WTC11 (cell line): ENCODE measurements around the gene CAPN12. TPM values are rescaled to one million over a fixed set of nuclear protein-coding genes. Genes with fewer than 3 reads are reported as not detected.

ENCODE experiments used
- ATAC-seq: fragments of 200-7000 bp; cut with Tn5 transposase; 2 replicates; pipeline ENCODE4 v1.10.0; 2021; ENCODE audit warnings: mild to moderate bottlenecking, moderate library complexity
- CTCF ChIA-PET: fragments of 300-600 bp; sonication (Branson Sonifier 250); formaldehyde crosslinking; loops from one replicate; lab custom pipeline; 2021; ENCODE audit warnings: antibody characterized with exemption; lab: Charles Lee
- POLR2A ChIA-PET: fragments of 350-600 bp; sonication (Branson Sonifier 250); formaldehyde crosslinking; loops from one replicate; lab custom pipeline; 2021; ENCODE audit warnings: antibody characterized with exemption; lab: Charles Lee
- DNase-seq: peaks from one replicate; pipeline ENCODE4 v3.0.0; 2021; ENCODE audit warnings: low spot score
- H3K27ac Mint-ChIP-seq: 2 replicates; pipeline ENCODE4 v1.8.0; 2021; ENCODE audit warnings: mixed read lengths
- H3K27me3 Mint-ChIP-seq: 2 replicates; pipeline ENCODE4 v1.8.0; 2021; ENCODE audit warnings: low read depth, mild to moderate bottlenecking, moderate library complexity, mixed read lengths
- H3K36me3 Mint-ChIP-seq: 2 replicates; pipeline ENCODE4 v1.8.0; 2021; ENCODE audit warnings: mixed read lengths
- H3K4me1 Mint-ChIP-seq: 2 replicates; pipeline ENCODE4 v1.8.0; 2022; ENCODE audit warnings: mixed read lengths
- H3K4me3 Mint-ChIP-seq: 2 replicates; pipeline ENCODE4 v1.8.0; 2021; ENCODE audit warnings: mild to moderate bottlenecking, moderate library complexity, mixed read lengths
- H3K9me3 Mint-ChIP-seq: 2 replicates; pipeline ENCODE4 v1.8.0; 2021; ENCODE audit warnings: mixed read lengths
- E2F1 ChIP-seq: sonication (generic); formaldehyde crosslinking; IDR thresholded peaks from 2 replicates; pipeline ENCODE4 v1.8.0; 2022; ENCODE audit warnings: mild to moderate bottlenecking, missing genetic modification reagents
- ELF4 ChIP-seq: sonication (generic); formaldehyde crosslinking; IDR thresholded peaks from 2 replicates; pipeline ENCODE4 v1.8.1; 2022; ENCODE audit warnings: low read depth, mild to moderate bottlenecking, moderate library complexity, missing genetic modification reagents
- FOXJ3 ChIP-seq: sonication (generic); formaldehyde crosslinking; IDR thresholded peaks from 2 replicates; pipeline ENCODE4 v1.9.0; 2021; ENCODE audit warnings: missing genetic modification reagents, mild to moderate bottlenecking, borderline replicate concordance
- IRF1 ChIP-seq: sonication (generic); formaldehyde crosslinking; IDR thresholded peaks from 2 replicates; pipeline ENCODE4 v1.8.0; 2023; ENCODE audit warnings: missing genetic modification reagents
- JUN ChIP-seq: sonication (generic); formaldehyde crosslinking; IDR thresholded peaks from 2 replicates; pipeline ENCODE4 v1.8.0; 2023; ENCODE audit warnings: mild to moderate bottlenecking, missing genetic modification reagents
- NR3C1 ChIP-seq: sonication (generic); formaldehyde crosslinking; conservative IDR thresholded peaks from 2 replicates; pipeline ENCODE4 v1.8.1; 2023; ENCODE audit warnings: low read depth, mild to moderate bottlenecking, missing genetic modification reagents
- PRDM15 ChIP-seq: sonication (generic); formaldehyde crosslinking; IDR thresholded peaks from 2 replicates; pipeline ENCODE4 v1.8.0; 2022; ENCODE audit warnings: missing genetic modification reagents
- RELA ChIP-seq: sonication (generic); formaldehyde crosslinking; IDR thresholded peaks from 2 replicates; pipeline ENCODE4 v1.8.1; 2022; ENCODE audit warnings: missing genetic modification reagents, mild to moderate bottlenecking, borderline replicate concordance
- SP1 ChIP-seq: sonication (generic); formaldehyde crosslinking; conservative IDR thresholded peaks from 2 replicates; pipeline ENCODE4 v1.8.1; 2022; ENCODE audit warnings: missing genetic modification reagents
- TEAD1 ChIP-seq: sonication (generic); formaldehyde crosslinking; IDR thresholded peaks from 2 replicates; pipeline ENCODE4 v1.8.0; 2022; ENCODE audit warnings: mild to moderate bottlenecking, missing genetic modification reagents
- USF1 ChIP-seq: sonication (generic); formaldehyde crosslinking; IDR thresholded peaks from 2 replicates; pipeline ENCODE4 v1.8.0; 2022; ENCODE audit warnings: mild to moderate bottlenecking, missing genetic modification reagents
- ZNF121 ChIP-seq: sonication (generic); formaldehyde crosslinking; IDR thresholded peaks from 2 replicates; pipeline ENCODE4 v1.8.0; 2023; ENCODE audit warnings: missing genetic modification reagents
- ZNF671 ChIP-seq: fragments of 250-450 bp; sonication (Bioruptor Pico); IDR thresholded peaks from 2 replicates; pipeline ENCODE4 v1.8.0; 2021; ENCODE audit warnings: mild to moderate bottlenecking
- total RNA-seq: library from RNA; stranded (reverse); gene quantifications from 3 replicates; pipeline ENCODE4 v1.2.3, GENCODE V29; 2021
- TF ChIP-seq, protein P1 (sequence below): sonication (generic); formaldehyde crosslinking; IDR thresholded peaks from 2 replicates; pipeline ENCODE4 v1.8.1; 2023; ENCODE audit warnings: mild to moderate bottlenecking, missing genetic modification reagents
- TF ChIP-seq, protein P2 (sequence below): fragments of 250-450 bp; sonication (Bioruptor Pico); IDR thresholded peaks from 2 replicates; pipeline ENCODE4 v1.9.0; 2021; ENCODE audit warnings: mild to moderate bottlenecking, borderline replicate concordance
- TF ChIP-seq, protein P3 (sequence below): sonication (generic); formaldehyde crosslinking; IDR thresholded peaks from 2 replicates; pipeline ENCODE4 v1.8.1; 2023; ENCODE audit warnings: mild to moderate bottlenecking, missing genetic modification reagents, borderline replicate concordance
- TF ChIP-seq, protein P4 (sequence below): fragments of 250-450 bp; sonication (Bioruptor Pico); IDR thresholded peaks from 2 replicates; pipeline ENCODE4 v1.9.0; 2021; ENCODE audit warnings: moderate library complexity, mild to moderate bottlenecking, inconsistent platforms, borderline replicate concordance

CAPN12 gene
- total RNA-seq, 1 experiment from 2014 or later, result 9.6 TPM

DNA sequence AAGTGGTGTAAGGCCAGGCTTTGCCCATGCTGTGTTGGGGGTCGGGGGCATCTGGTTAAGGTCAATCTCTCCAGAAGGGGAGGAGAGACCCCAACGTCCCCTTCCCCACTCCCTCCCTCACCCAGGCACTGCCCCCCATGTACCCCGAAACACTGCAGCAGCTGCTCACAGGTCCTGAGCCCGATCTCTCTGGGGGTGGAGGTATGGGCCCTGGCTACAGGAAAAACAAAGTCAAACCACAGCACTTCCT, 10.2 kb downstream of the CAPN12 start:
- Mint-ChIP-seq H3K9me3 (peaks cover 3% of the 10 kb centered on the region), H3K4me3 (no peak overlapping the region), H3K4me1 (peaks cover 12% of the 10 kb centered on the region), H3K36me3 (peaks cover 13% of the 10 kb centered on the region), H3K27me3 (peaks cover 19% of the 10 kb centered on the region), H3K27ac (no peak overlapping the region)
- no peak for TF ChIP-seq E2F1
- TF ChIP-seq, protein P1, sequence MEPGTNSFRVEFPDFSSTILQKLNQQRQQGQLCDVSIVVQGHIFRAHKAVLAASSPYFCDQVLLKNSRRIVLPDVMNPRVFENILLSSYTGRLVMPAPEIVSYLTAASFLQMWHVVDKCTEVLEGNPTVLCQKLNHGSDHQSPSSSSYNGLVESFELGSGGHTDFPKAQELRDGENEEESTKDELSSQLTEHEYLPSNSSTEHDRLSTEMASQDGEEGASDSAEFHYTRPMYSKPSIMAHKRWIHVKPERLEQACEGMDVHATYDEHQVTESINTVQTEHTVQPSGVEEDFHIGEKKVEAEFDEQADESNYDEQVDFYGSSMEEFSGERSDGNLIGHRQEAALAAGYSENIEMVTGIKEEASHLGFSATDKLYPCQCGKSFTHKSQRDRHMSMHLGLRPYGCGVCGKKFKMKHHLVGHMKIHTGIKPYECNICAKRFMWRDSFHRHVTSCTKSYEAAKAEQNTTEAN (CRISPR knock-in tag), result no peak
- no peak for DNase-seq
- ChIA-PET POLR2A (interaction anchor here (0.7 to 0.8 kb wide), 2 partner anchors 10 to 35 kb away, joined by 3 to 4 read pairs; partner anchors contain the start of gene CAPN12), CTCF (interaction anchor here (0.8 to 3.8 kb wide), 5 partner anchors 15 to 196 kb away, joined by 3 to 26 read pairs (median 14); partner anchors contain the start of genes MRPS12 and SARS2)
- no peak for ATAC-seq

GRCh38 chr19:38733493-38734175, 10.6 kb downstream of the CAPN12 start:
- Mint-ChIP-seq H3K27ac (no peak overlapping the region), H3K36me3 (peaks cover 13% of the 10 kb centered on the region)
- DNase-seq, result no peak
- CTCF ChIA-PET, result interaction anchor here (0.7 to 3.8 kb wide), 8 partner anchors 9 to 197 kb away, joined by 3 to 26 read pairs (median 4); partner anchors contain the start of genes MRPS12 and SARS2
- TF ChIP-seq RELA (CRISPR knock-in tag) (no peak), ZNF121 (CRISPR knock-in tag) (no peak), USF1 (CRISPR knock-in tag) (no peak), SP1 (CRISPR knock-in tag) (no peak), JUN (no peak), IRF1 (CRISPR knock-in tag) (no peak), PRDM15 (CRISPR knock-in tag) (no peak), ZNF671 (CRISPR knock-in tag) (no peak), ELF4 (CRISPR knock-in tag) (no peak), NR3C1 (CRISPR knock-in tag) (no peak), TEAD1 (CRISPR knock-in tag) (no peak), FOXJ3 (CRISPR knock-in tag) (no peak)
- TF ChIP-seq, protein P2, sequence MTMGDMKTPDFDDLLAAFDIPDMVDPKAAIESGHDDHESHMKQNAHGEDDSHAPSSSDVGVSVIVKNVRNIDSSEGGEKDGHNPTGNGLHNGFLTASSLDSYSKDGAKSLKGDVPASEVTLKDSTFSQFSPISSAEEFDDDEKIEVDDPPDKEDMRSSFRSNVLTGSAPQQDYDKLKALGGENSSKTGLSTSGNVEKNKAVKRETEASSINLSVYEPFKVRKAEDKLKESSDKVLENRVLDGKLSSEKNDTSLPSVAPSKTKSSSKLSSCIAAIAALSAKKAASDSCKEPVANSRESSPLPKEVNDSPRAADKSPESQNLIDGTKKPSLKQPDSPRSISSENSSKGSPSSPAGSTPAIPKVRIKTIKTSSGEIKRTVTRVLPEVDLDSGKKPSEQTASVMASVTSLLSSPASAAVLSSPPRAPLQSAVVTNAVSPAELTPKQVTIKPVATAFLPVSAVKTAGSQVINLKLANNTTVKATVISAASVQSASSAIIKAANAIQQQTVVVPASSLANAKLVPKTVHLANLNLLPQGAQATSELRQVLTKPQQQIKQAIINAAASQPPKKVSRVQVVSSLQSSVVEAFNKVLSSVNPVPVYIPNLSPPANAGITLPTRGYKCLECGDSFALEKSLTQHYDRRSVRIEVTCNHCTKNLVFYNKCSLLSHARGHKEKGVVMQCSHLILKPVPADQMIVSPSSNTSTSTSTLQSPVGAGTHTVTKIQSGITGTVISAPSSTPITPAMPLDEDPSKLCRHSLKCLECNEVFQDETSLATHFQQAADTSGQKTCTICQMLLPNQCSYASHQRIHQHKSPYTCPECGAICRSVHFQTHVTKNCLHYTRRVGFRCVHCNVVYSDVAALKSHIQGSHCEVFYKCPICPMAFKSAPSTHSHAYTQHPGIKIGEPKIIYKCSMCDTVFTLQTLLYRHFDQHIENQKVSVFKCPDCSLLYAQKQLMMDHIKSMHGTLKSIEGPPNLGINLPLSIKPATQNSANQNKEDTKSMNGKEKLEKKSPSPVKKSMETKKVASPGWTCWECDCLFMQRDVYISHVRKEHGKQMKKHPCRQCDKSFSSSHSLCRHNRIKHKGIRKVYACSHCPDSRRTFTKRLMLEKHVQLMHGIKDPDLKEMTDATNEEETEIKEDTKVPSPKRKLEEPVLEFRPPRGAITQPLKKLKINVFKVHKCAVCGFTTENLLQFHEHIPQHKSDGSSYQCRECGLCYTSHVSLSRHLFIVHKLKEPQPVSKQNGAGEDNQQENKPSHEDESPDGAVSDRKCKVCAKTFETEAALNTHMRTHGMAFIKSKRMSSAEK (CRISPR knock-in tag), result no peak
- TF ChIP-seq, protein P3, sequence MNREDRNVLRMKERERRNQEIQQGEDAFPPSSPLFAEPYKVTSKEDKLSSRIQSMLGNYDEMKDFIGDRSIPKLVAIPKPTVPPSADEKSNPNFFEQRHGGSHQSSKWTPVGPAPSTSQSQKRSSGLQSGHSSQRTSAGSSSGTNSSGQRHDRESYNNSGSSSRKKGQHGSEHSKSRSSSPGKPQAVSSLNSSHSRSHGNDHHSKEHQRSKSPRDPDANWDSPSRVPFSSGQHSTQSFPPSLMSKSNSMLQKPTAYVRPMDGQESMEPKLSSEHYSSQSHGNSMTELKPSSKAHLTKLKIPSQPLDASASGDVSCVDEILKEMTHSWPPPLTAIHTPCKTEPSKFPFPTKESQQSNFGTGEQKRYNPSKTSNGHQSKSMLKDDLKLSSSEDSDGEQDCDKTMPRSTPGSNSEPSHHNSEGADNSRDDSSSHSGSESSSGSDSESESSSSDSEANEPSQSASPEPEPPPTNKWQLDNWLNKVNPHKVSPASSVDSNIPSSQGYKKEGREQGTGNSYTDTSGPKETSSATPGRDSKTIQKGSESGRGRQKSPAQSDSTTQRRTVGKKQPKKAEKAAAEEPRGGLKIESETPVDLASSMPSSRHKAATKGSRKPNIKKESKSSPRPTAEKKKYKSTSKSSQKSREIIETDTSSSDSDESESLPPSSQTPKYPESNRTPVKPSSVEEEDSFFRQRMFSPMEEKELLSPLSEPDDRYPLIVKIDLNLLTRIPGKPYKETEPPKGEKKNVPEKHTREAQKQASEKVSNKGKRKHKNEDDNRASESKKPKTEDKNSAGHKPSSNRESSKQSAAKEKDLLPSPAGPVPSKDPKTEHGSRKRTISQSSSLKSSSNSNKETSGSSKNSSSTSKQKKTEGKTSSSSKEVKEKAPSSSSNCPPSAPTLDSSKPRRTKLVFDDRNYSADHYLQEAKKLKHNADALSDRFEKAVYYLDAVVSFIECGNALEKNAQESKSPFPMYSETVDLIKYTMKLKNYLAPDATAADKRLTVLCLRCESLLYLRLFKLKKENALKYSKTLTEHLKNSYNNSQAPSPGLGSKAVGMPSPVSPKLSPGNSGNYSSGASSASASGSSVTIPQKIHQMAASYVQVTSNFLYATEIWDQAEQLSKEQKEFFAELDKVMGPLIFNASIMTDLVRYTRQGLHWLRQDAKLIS (CRISPR knock-in tag), result no peak
- TF ChIP-seq, protein P4, sequence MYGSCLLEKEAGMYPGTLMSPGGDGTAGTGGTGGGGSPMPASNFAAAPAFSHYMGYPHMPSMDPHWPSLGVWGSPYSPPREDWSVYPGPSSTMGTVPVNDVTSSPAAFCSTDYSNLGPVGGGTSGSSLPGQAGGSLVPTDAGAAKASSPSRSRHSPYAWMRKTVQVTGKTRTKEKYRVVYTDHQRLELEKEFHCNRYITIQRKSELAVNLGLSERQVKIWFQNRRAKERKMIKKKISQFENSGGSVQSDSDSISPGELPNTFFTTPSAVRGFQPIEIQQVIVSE, result no peak
- TF ChIP-seq, all 79 proteins: peak for 0
- peaks cover 12% of the 10 kb centered on the region for H3K4me1 Mint-ChIP-seq
- peaks cover 15% of the 10 kb centered on the region for H3K27me3 Mint-ChIP-seq
- H3K9me3 Mint-ChIP-seq, result peaks cover 2% of the 10 kb centered on the region
- no peak overlapping the region for H3K4me3 Mint-ChIP-seq
- POLR2A ChIA-PET, result interaction anchor here (0.6 to 0.7 kb wide), 2 partner anchors 25 to 138 kb away, joined by 3 to 4 read pairs; no protein-coding TSS in a partner anchor
- no peak for ATAC-seq
